ENCODE results near the gene RAP1GAP2.

DNA sequence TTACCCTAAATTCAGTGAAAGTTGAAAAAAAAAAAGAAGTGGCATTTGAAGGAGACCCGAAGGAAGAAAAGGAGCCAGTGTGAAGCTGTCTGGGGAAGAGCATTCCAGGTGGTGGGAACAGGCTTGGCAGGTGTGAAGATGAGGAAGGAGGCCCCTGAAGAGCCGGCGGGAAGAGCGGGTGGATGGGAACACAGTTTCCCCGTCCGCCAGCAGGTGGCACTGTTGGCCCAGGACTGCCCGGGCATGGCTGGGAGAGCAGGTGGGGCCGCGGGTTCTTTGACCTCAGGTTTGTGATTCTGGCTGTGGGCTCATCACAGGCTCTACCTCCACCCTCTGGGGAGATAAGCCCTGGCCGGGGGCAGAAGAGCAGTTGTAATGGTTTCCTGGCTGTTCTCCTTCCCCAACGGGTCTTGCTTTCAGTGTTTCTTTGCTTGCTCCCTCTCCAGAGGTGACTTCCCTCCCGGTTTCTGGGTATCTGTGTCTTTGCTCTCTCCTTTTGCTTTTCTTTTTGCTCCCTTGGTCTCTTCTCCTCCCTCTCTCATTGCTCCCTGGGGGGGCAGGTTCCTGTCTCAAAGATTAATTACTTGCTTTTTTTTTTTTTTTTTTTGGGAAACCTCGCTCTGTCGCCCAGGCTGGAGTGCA lies 32.3 kb downstream of the RAP1GAP2 start:
- TF ChIP-seq POLR2AphosphoS5 (IDR thresholded peaks at IDR 0.05; ENCODE audit: low read depth, low read length) (no peak), POLR2A (IDR thresholded peaks at IDR 0.05; ENCODE audit: low read depth, low read length) (no peak), POU2F2 (IDR thresholded peaks at IDR 0.05; ENCODE audit: low read depth, low read length) (no peak), TAF1 (IDR thresholded peaks at IDR 0.05; ENCODE audit: low read depth, low read length) (no peak), SPI1 (IDR thresholded peaks at IDR 0.05; ENCODE audit: low read depth, low read length) (no peak), PAX5 (IDR thresholded peaks at IDR 0.05; ENCODE audit: insufficient read depth, low read length, severe bottlenecking) (no peak)
